Activated CD4-positive, CD25-positive, alpha-beta regulatory T cell treated with anti-CD3 and anti-CD28 coated beads, Interleukin-2, amount 50 U/mL, for 24 hours (primary cell): ENCODE measurements around the gene OR6Q1.

Experiments used
- ATAC-seq, 2 donors: fragments of 150-1000 bp; cut with Tn5 transposase; one replicate each; pipeline ENCODE4 v1.10.0; 2021; ENCODE audit warnings: mild to moderate bottlenecking in 1 of 2, moderate library complexity in 1 of 2

Gene OR6Q1

DNA sequence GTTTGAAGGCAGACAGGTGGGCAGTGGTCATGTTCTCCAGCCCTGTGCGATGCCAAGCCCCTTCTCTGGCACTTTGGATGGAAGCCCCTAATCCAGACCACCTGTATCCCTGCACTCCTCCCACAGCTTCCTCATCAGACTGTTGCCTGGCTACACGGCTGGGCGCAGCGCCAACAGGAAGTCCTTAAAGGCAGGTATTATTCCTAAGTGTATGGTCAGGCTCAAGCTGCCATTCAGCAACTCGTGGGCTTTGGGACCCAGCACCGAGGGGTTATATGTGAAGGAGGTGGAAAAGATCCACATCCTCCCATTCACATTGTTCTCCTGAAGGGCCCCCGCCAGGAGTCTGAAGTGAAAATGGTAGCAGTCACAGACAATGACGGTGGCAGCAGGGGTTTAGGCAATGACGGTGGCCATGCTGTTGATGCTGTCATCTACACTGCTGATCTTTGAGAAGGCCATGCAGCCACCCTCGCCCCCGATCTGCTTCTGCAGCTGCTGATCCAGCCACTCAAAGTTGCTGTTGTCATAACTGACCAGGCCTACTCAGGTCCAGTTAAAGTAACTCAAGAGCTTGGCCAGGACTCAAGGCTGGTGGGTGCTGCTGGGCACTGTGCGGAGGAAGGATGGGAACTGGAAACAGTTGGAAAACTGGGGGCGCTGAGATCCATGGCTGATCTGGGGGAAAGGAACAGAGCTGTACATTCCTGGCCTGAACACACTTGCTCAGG is 27.7 kb downstream of the OR6Q1 start:
- no peak for ATAC-seq

DNA sequence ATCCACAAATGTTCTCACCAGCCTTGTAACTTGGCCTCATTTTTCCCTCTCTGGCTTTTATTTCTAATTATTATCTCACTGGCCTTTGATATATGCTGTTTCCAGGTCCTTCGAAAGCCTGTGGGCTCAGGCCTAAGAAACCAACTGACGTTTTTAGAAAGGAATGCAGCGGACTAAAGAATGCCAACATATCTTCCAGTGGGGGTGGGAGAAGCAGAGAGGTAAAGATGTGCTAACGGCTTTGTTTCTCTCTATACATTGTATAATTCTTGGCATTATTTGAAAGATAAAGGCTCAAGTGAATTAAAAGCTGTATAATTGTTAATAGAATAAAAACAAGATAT is 28.2 kb downstream of the OR6Q1 start:
- ATAC-seq = no peak

DNA sequence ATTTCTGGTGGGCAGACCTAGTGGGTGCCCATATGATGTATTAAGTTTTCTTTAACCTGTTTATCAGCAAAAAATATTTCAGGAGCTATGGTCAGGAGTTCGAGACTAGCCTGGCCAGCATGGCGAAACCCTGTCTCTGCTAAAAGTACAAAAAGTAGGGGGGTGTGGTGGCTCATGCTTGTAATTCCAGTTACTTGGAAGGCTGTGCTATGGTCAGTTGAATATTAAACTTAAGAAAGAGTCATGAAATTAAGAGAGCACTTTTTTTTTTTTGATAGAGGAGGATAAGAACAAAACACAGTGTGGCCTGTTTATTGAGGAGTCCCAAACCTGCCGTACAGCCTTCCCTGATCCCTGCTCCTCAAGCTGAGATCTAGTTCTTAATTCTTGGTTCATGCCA is 29.8 kb downstream of the OR6Q1 start:
- no peak for ATAC-seq

DNA sequence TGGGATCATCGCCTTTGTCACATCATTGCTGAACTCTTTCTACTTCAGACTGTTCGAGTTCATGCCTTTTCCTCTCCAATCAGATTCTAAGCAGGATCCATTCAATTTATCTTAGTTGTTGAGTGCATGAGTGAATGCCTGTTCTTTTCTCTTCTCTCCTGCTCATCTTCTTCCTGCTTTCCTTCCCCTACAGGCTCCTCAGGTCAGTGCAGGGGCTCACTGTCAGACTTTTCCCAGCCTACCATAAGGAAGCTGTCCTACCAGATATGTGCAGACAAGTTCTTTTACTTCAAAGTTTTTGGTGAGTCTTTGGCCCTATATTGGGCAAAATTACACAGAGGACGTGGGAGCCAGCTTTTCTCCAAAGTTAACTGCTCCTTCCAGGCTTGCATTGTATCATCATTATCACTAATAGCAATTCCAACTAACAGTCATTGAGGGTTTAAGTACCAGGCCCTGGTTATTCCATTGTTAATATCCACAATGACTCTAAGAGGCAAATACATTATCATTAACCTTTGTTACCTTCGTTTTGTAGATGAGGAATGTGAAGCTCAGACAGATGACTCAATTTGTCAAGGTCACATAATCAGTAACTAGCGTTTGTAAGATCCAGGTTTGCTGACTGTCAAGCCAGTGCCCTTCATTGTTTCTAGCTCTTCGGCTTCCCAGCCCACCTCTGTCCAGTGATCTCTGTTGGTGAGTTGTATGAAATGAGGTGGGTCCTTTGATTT is 30.4 kb downstream of the OR6Q1 start:
- ATAC-seq = no peak

DNA sequence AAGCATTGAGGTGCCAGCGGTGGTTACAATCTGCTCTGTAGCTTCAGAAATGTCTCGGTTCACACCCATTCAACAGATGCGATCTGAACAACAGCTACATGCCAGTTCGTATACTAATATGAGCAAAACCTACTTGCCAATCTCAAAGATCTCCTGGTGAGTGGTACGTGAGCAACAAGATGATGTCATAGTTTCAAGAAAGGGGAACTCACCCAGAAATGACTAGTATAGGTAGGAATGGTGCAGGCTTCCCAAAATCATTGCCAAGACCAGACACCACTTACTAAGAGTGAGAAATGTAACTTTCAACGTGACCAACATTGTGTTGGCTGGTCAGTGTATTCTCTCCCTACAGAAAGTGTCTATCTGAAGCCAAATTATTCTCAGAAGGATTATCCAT is 31.1 kb downstream of the OR6Q1 start:
- ATAC-seq = no peak

DNA sequence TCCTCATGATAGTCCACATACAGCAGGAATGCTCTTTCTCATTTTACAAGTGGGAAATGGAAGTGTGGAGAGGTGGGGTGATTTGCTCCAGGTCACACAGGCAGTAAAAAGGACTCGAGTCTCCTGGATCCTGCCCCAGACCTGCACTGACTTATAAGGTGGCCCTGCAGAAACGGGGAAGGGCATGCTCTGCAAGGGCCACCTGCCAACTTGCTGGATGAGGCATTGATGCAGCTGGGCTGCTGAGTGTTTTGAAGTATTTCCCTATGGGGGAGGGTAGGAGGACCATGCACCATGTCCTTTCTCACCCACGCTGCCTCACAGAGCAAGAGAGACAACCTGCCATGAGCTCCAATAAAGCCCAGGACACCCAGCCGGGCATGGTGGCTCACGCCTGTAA is 36.9 kb downstream of the OR6Q1 start:
- ATAC-seq = no peak

DNA sequence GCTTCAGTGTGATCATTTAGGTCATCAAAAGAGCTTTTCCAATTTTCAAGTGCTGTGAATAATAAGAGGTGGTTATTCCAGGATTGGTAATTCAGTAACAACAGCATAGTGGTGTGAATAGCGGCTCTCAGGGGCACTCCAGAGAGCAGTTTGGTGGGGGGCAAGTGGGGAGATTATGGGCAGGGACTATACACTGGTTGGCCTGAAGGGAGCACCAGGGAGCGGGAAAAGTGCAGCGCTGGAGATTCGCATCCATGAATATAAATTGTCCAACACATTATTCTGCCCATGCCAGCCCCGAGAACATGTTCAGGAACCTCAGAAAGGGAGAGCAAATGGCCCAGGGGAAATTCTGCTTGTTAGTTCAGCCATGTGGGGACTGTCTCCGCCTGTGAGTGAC is 37.9 kb downstream of the OR6Q1 start:
- ATAC-seq = no peak

DNA sequence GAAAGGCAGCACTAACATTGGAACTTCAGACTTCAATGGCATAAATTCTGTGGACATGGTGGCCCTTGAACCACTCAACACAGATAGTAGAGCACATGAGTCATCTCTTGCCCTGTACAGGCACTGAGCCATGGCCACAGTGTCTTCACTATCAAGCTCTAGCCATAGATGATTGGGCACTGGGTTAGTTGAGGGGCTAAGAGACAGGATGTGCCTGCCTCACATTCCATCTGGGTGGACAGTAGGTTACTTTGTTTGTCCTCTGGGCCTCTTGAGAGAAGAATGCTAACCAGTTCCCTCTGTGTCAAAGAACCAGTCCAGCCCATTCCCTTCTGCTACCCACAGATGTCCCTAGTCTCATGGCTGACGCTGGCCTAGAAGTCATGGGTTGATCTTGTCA is 39.8 kb downstream of the OR6Q1 start:
- no peak for ATAC-seq

DNA sequence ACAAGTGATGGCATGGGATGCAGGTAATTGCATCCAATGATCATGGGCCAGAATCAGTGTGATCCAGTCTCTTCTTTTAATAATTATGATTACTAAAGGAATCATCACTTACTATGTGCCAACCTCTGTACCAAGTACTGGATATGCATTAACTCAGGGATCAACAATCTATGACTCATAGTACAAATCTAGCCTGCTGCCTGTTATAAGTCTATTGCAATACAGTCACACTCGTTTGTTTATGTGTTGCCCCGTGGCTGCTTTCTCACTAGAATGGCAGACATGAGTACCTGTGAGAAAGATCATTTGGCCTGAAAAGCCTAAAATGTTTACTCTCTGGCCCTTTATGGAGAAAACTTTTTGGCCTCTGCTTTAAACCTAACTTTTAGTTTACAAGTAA is 45.0 kb downstream of the OR6Q1 start:
- no peak for ATAC-seq
